ENCODE data around the gene LIMK1. TPM values are rescaled to one million over a fixed set of nuclear protein-coding genes. Genes with fewer than 3 reads are reported as not detected.
A peak's percentile ranks its signal among the peaks of the same experiment; 100 is the strongest.

The LIMK1 gene
- total RNA-seq: 10 to 100 TPM; 12.8 to 21.5 (median 17.2) TPM

- Histone ChIP-seq H3K4me1 (peaks cover 27% of the 10 kb centered on the region), H3K9me3 (no peaks in the 10 kb centered on the region), H3K4me3 (peak within 1 kb of the TSS; percentile 83), H3K36me3 (no peaks in the 10 kb centered on the region), H3K27me3 (no peaks in the 10 kb centered on the region), H3K27ac (peak within 1 kb of the TSS; percentile 79)
- DNase-seq (ENCODE audit: low spot score in 2 of 2): peak; percentile 83 to 87
- TF ChIP-seq POLR2AphosphoS5 (IDR thresholded peaks at IDR 0.05): no peak
- no peak for TF ChIP-seq POLR2A (IDR thresholded peaks at IDR 0.05)
- TF ChIP-seq CTCF (IDR thresholded peaks at IDR 0.05): no peak
- no peak for TF ChIP-seq EP300 (IDR thresholded peaks at IDR 0.05)
- WGBS: 54% methylated on average over 5 of the region's 71 CpGs
These were observed at the start of gene LIMK1 for GRCh38 chr7:74083117-74083876. TSS of gene LIMK1 (plus strand) at chr7:74083804. CDS start at chr7:74083991, 187 bp downstream.

GRCh38 chr7:74037609-74038008, 46.0 kb upstream of the LIMK1 start:
- 69% methylated on average over 7 of the region's 8 CpGs for WGBS
- Histone ChIP-seq H3K36me3 (peaks cover 16% of the 10 kb centered on the region), H3K4me1 (peaks cover 63% of the 10 kb centered on the region)

GRCh38 chr7:74038194-74038961, 45.2 kb upstream of the LIMK1 start:
- 60% methylated on average over 14 of the region's 16 CpGs for WGBS
- Histone ChIP-seq H3K9me3 (no peaks in the 10 kb centered on the region), H3K4me1 (peaks cover 63% of the 10 kb centered on the region), H3K27ac (peak overlapping the region; percentile 54), H3K36me3 (peaks cover 16% of the 10 kb centered on the region), H3K4me3 (no peak overlapping the region), H3K27me3 (no peaks in the 10 kb centered on the region)
- TF ChIP-seq EP300 (IDR thresholded peaks at IDR 0.05): no peak
- no peak for TF ChIP-seq POLR2AphosphoS5 (IDR thresholded peaks at IDR 0.05)
- no peak for TF ChIP-seq POLR2A (IDR thresholded peaks at IDR 0.05)
- no peak for TF ChIP-seq CTCF (IDR thresholded peaks at IDR 0.05)
- DNase-seq (ENCODE audit: low spot score in 2 of 2): no peak

More at GRCh38 chr7:74037609-74038008, 46.0 kb upstream of the LIMK1 start:
- no peak overlapping the region for H3K4me3 ChIP-seq
- peak overlapping the region; percentile 54 for H3K27ac ChIP-seq
- DNase-seq (ENCODE audit: low spot score in 2 of 2): no peak
- TF ChIP-seq EP300 (IDR thresholded peaks at IDR 0.05) (no peak), POLR2AphosphoS5 (IDR thresholded peaks at IDR 0.05) (no peak), CTCF (IDR thresholded peaks at IDR 0.05) (no peak)
- no peaks in the 10 kb centered on the region for H3K27me3 ChIP-seq
- no peaks in the 10 kb centered on the region for H3K9me3 ChIP-seq

- no peak for TF ChIP-seq CTCF (IDR thresholded peaks at IDR 0.05)
- no peak for TF ChIP-seq POLR2A (IDR thresholded peaks at IDR 0.05)
- TF ChIP-seq EP300 (IDR thresholded peaks at IDR 0.05): no peak
- no peak for TF ChIP-seq POLR2AphosphoS5 (IDR thresholded peaks at IDR 0.05)
- H3K4me1 ChIP-seq: peaks cover 59% of the 10 kb centered on the region
These were observed 44.3 kb upstream of the LIMK1 start for GRCh38 chr7:74039337-74039736.

More at GRCh38 chr7:74039337-74039736, 44.3 kb upstream of the LIMK1 start:
- H3K9me3 ChIP-seq: no peaks in the 10 kb centered on the region
- H3K4me3 ChIP-seq: no peak overlapping the region
- H3K27ac ChIP-seq: peak overlapping the region; percentile 48
- peaks cover 16% of the 10 kb centered on the region for H3K36me3 ChIP-seq
- 51% methylated on average over 11 of the region's 11 CpGs for WGBS
- no peaks in the 10 kb centered on the region for H3K27me3 ChIP-seq
- DNase-seq (ENCODE audit: low spot score in 2 of 2): no peak
